DND-41 (cell line): ENCODE data around the gene TRIM59.

Experiments used
- ATAC-seq: fragments of 200-7000 bp; cut with Tn5 transposase; 3 replicates; pipeline ENCODE4 v1.9.1; 2021; ENCODE audit warnings: low read depth; ENCODE audit not compliant: insufficient read depth
- DNase-seq: peaks from one replicate; pipeline ENCODE4 v3.0.0-alpha.2; 2020
- H2AFZ ChIP-seq: 2 replicates; pipeline ENCODE4 v1.6.0; 2012; ENCODE audit warnings: low read depth, low read length
- H3K27ac ChIP-seq: 2 replicates; pipeline ENCODE4 v1.5.1; 2012; ENCODE audit warnings: low read length, inconsistent platforms
- H3K27me3 ChIP-seq: fragments of 200-600 bp; sonication (generic); 2 replicates; pipeline ENCODE4 v1.6.0; 2012; ENCODE audit warnings: low read length, mild to moderate bottlenecking, inconsistent platforms; ENCODE audit not compliant: insufficient read depth, poor library complexity
- H3K36me3 ChIP-seq: 2 replicates; pipeline ENCODE4 v1.5.1; 2012; ENCODE audit warnings: low read length, inconsistent platforms; ENCODE audit not compliant: insufficient read depth
- H3K4me1 ChIP-seq: 2 replicates; pipeline ENCODE4 v1.5.1; 2012; ENCODE audit warnings: mild to moderate bottlenecking, low read length; ENCODE audit not compliant: insufficient read depth
- H3K4me2 ChIP-seq: 2 replicates; pipeline ENCODE4 v1.6.0; 2012; ENCODE audit warnings: mild to moderate bottlenecking, moderate library complexity, low read length, inconsistent platforms; ENCODE audit not compliant: insufficient read depth
- H3K4me3 ChIP-seq, 2 experiments: fragments of 200-600 bp in 1 of 2; shearing (Covaris generic) in 1 of 2; 2 replicates each; pipeline ENCODE4 v1.5.1; 2012 to 2016; ENCODE audit warnings: inconsistent platforms in 2 of 2, low read length in 2 of 2, mild to moderate bottlenecking in 2 of 2, low read depth in 1 of 2, moderate library complexity in 1 of 2
- H3K79me2 ChIP-seq: 2 replicates; pipeline ENCODE4 v1.6.0; 2012; ENCODE audit warnings: low read length, inconsistent platforms; ENCODE audit not compliant: insufficient read depth
- H3K9ac ChIP-seq: 2 replicates; pipeline ENCODE4 v1.6.0; 2012; ENCODE audit warnings: low read depth, mild to moderate bottlenecking, inconsistent platforms, low read length, moderate library complexity
- H3K9me3 ChIP-seq: 2 replicates; pipeline ENCODE4 v1.5.1; 2012; ENCODE audit warnings: low read length, moderate library complexity, mild to moderate bottlenecking, inconsistent platforms; ENCODE audit not compliant: insufficient read depth, severe bottlenecking
- H4K20me1 ChIP-seq: 2 replicates; pipeline ENCODE4 v1.6.0; 2012; ENCODE audit warnings: low read length; ENCODE audit not compliant: insufficient read depth
- EZH2 ChIP-seq: IDR thresholded peaks from 3 replicates; pipeline ENCODE4 v1.6.1; 2012; ENCODE audit warnings: borderline replicate concordance, low read depth, mild to moderate bottlenecking, moderate library complexity, low read length, inconsistent platforms; ENCODE audit not compliant: severe bottlenecking
- TF ChIP-seq, protein P1 (sequence below): IDR thresholded peaks from 2 replicates; pipeline ENCODE4 v1.5.1; 2012; ENCODE audit warnings: borderline replicate concordance, low read length, moderate library complexity, mild to moderate bottlenecking; ENCODE audit not compliant: poor library complexity, severe bottlenecking; ENCODE audit errors: extremely low read depth

TRIM59 gene

DNA sequence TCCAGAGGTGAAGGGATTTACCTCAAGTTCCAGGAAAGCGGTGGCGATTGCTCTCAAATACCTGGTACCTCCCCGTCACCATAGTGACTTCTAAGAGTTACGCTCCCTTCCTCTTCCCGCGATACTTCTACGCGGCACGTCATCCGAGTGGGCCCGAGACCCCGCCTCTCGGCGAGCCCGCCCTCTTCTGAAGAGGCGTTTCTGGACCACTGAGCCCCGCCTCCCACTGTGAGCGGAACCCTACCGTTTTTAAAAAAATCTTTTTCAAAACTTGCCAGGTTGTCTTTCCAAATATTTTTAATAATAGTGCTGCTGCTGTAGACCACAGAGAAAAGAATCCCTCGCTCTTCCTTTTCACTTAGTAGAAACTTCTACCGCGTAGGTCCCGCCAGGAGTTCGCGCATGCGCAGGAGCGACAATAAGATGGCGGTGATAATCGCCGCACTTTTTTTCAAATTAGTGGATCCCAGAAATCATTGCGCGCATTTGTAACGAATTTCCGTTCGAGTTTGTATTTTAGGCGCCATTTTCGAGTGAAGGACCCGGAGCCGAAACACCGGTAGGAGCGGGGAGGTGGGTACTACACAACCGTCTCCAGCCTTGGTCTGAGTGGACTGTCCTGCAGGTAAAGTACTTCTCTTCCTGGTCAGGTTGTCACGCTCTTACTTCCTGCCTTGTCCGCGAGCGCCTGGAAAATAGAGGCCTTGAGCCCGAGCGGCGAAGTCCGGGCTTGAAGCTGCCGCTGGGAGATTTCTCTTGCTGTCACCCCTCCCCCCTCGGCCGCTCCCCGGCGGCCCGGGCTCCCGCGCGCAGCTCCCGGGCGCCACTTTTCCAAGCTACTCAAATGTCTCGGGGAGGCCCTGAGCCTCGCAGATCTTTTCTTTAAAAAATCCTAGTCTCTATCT is 50.2 kb downstream of the TRIM59 start, which contains the start of the genes IFT80 and SMC4:
Gene IFT80 (minus strand): TSS at position 101 of the 905 bp plus-strand sequence. CDS start 14,625 bp downstream, outside the sequence.
Gene SMC4 (plus strand): TSS at position 526 of the 905 bp plus-strand sequence. CDS start 1,177 bp downstream, outside the sequence.
- H3K79me2 ChIP-seq, result peaks cover 85% of the 10 kb centered on the region
- H3K9ac ChIP-seq, result peak within 1 kb of the TSS; percentile 97
- peak within 1 kb of the TSS; percentile 67 to 98 for H3K4me3 ChIP-seq
- TF ChIP-seq, protein P1, sequence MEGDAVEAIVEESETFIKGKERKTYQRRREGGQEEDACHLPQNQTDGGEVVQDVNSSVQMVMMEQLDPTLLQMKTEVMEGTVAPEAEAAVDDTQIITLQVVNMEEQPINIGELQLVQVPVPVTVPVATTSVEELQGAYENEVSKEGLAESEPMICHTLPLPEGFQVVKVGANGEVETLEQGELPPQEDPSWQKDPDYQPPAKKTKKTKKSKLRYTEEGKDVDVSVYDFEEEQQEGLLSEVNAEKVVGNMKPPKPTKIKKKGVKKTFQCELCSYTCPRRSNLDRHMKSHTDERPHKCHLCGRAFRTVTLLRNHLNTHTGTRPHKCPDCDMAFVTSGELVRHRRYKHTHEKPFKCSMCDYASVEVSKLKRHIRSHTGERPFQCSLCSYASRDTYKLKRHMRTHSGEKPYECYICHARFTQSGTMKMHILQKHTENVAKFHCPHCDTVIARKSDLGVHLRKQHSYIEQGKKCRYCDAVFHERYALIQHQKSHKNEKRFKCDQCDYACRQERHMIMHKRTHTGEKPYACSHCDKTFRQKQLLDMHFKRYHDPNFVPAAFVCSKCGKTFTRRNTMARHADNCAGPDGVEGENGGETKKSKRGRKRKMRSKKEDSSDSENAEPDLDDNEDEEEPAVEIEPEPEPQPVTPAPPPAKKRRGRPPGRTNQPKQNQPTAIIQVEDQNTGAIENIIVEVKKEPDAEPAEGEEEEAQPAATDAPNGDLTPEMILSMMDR, result no peak
- no peak for TF ChIP-seq EZH2
- peaks cover 45% of the 10 kb centered on the region for H4K20me1 ChIP-seq
- DNase-seq (peak; percentile 95), ATAC-seq (peak; percentile 88)
- H3K4me1 ChIP-seq, result peaks cover 51% of the 10 kb centered on the region
- peak within 1 kb of the TSS; percentile 100 for H3K27ac ChIP-seq
- peaks cover 44% of the 10 kb centered on the region for H3K36me3 ChIP-seq
- H3K27me3 ChIP-seq, result no peaks in the 10 kb centered on the region
- H3K4me2 ChIP-seq, result peak within 1 kb of the TSS; percentile 76
- no peaks in the 10 kb centered on the region for H3K9me3 ChIP-seq
- peak within 1 kb of the TSS; percentile 89 for H2AFZ ChIP-seq

DNA sequence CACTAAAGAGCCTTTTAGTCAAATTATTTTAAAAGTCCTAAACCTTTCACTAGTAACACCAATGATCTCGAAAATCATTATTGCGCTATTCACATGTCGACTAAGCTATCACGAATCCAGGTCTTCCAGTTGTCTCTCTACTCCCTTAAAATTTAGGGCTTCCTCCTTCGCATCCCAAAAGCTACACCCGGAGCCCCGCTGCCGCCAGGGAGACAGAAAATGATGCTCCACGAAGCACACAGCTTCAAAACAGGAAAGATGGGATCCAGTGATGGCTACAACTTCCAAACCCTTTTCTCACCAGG is 50.8 kb downstream of the TRIM59 start:
- Histone ChIP-seq H3K9ac (peak overlapping the region; percentile 97), H3K4me3 (peak overlapping the region; percentile 67 to 98), H3K27ac (peak overlapping the region; percentile 100), H3K4me1 (peaks cover 45% of the 10 kb centered on the region), H4K20me1 (peaks cover 39% of the 10 kb centered on the region), H3K79me2 (peaks cover 85% of the 10 kb centered on the region), H3K4me2 (peak overlapping the region; percentile 76), H3K27me3 (no peaks in the 10 kb centered on the region), H3K9me3 (no peaks in the 10 kb centered on the region), H2AFZ (peak overlapping the region; percentile 89), H3K36me3 (peaks cover 38% of the 10 kb centered on the region)
- TF ChIP-seq EZH2, result no peak
- TF ChIP-seq, protein P1, result no peak
- ATAC-seq (peak; percentile 13), DNase-seq (no peak)

- Histone ChIP-seq H3K36me3 (peaks cover 5% of the 10 kb centered on the region; the same call in 1 of the 2 replicates), H3K9me3 (no peaks in the 10 kb centered on the region), H2AFZ (no peak overlapping the region), H3K4me1 (peaks cover 26% of the 10 kb centered on the region), H3K4me3 (no peak overlapping the region), H3K79me2 (peaks cover 76% of the 10 kb centered on the region), H3K27me3 (no peaks in the 10 kb centered on the region), H3K4me2 (no peak overlapping the region), H4K20me1 (peaks cover 4% of the 10 kb centered on the region), H3K27ac (no peak overlapping the region), H3K9ac (no peak overlapping the region)
- no peak for ATAC-seq
- no peak for DNase-seq
- TF ChIP-seq, protein P1, result no peak
- no peak for TF ChIP-seq EZH2
These were observed 54.3 kb downstream of the TRIM59 start for GRCh38 chr3:160395297-160395696.
